ENCODE data around the gene POLA2.

GRCh38 chr11:65334696-65335295 is 73.0 kb downstream of the POLA2 start:
- TF ChIP-seq POLR2A (IDR thresholded peaks at IDR 0.05; ENCODE audit: low read depth, low read length) (no peak), TAF1 (IDR thresholded peaks at IDR 0.05; ENCODE audit: borderline replicate concordance, low read depth, low read length) (no peak), POLR2AphosphoS5 (IDR thresholded peaks at IDR 0.05; ENCODE audit: low read depth, low read length) (no peak)
